H1 (cell line): ENCODE results near the gene UBE2H.

Experiments used
- CREB1 ChIP-seq: IDR thresholded peaks from 2 replicates; pipeline ENCODE4 v1.6.1; 2012; ENCODE audit warnings: inconsistent platforms
- CTCF ChIP-seq, 3 experiments: IDR thresholded peaks; 1 replicate in 2 of 3; 2 replicates in 1 of 3; pipeline versions ENCODE4 v1.5.1 to v1.6.1; 2011; ENCODE audit warnings: low read length in 3 of 3, mild to moderate bottlenecking in 3 of 3, inconsistent platforms in 2 of 3, low read depth in 1 of 3, moderate library complexity in 1 of 3; ENCODE audit not compliant: insufficient read depth in 1 of 3; ENCODE audit errors: control extremely low read depth in 1 of 3
- EGR1 ChIP-seq: IDR thresholded peaks from 2 replicates; pipeline ENCODE4 v1.6.1; 2011; ENCODE audit warnings: low read depth, low read length, borderline replicate concordance
- JUND ChIP-seq: IDR thresholded peaks from 2 replicates; pipeline ENCODE4 v1.6.1; 2011; ENCODE audit warnings: mild to moderate bottlenecking, improper control_type of control experiment, low read length
- MAFK ChIP-seq: IDR thresholded peaks from 2 replicates; pipeline ENCODE4 v1.6.1; 2012; ENCODE audit warnings: low read depth, mild to moderate bottlenecking, improper control_type of control experiment, low read length
- POLR2A ChIP-seq, 2 experiments: IDR thresholded peaks; 1 replicate in 1 of 2; 2 replicates in 1 of 2; pipeline ENCODE4 v1.6.1; 2011; ENCODE audit warnings: low read depth in 2 of 2, low read length in 2 of 2, mild to moderate bottlenecking in 2 of 2; ENCODE audit errors: control extremely low read depth in 1 of 2
- POLR2AphosphoS5 ChIP-seq: IDR thresholded peaks from 2 replicates; pipeline ENCODE4 v1.6.1; 2011; ENCODE audit warnings: low read depth, low read length
- TAF1 ChIP-seq: IDR thresholded peaks from 2 replicates; pipeline ENCODE4 v1.6.1; 2011; ENCODE audit warnings: mild to moderate bottlenecking, low read depth, low read length
- TEAD4 ChIP-seq: IDR thresholded peaks from 2 replicates; pipeline ENCODE4 v1.6.1; 2012; ENCODE audit warnings: low read depth, low read length, inconsistent platforms, mixed read lengths
- ZNF274 ChIP-seq: IDR thresholded peaks from 2 replicates; pipeline ENCODE4 v1.7.0; 2012; ENCODE audit warnings: low read length, borderline replicate concordance; ENCODE audit errors: extremely low read depth

GRCh38 chr7:129790136-129790535 lies 162.6 kb downstream of the UBE2H start:
- no peak for TF ChIP-seq TAF1
- no peak for TF ChIP-seq POLR2A (IDR thresholded peaks at IDR 0.05; ENCODE audit: control extremely low read depth in 1 of 2, low read depth in 2 of 2, low read length in 2 of 2)
- no peak for TF ChIP-seq CREB1
- no peak for TF ChIP-seq CTCF (IDR thresholded peaks at IDR 0.05; ENCODE audit: control extremely low read depth in 1 of 3, insufficient read depth in 1 of 3, low read depth in 1 of 3, low read length in 3 of 3)
- no peak for TF ChIP-seq JUND
- no peak for TF ChIP-seq EGR1
- TF ChIP-seq ZNF274 = no peak
- TF ChIP-seq MAFK = no peak
- TF ChIP-seq POLR2AphosphoS5 = no peak
- TF ChIP-seq TEAD4 = no peak
